GM10847 (cell line): ENCODE results near the gene TTF2.

Experiments used
- POLR2A ChIP-seq: IDR thresholded peaks from 2 replicates; pipeline ENCODE4 v1.6.1; 2011; ENCODE audit not compliant: insufficient read length; ENCODE audit errors: extremely low read depth

TTF2 gene

GRCh38 chr1:117120774-117121588 lies 60.9 kb downstream of the TTF2 start:
- no peak for TF ChIP-seq POLR2A

- no peak for TF ChIP-seq POLR2A
These were observed 61.6 kb downstream of the TTF2 start, which contains the start of gene TRIM45 for GRCh38 chr1:117121589-117122329. Gene TRIM45 (minus strand): TSS chr1:117121749. CDS start chr1:117121201, 548 bp downstream.

- no peak for TF ChIP-seq POLR2A
These were observed 62.4 kb downstream of the TTF2 start for GRCh38 chr1:117122330-117123025.

GRCh38 chr1:117123274-117123673 lies 63.1 kb downstream of the TTF2 start:
- no peak for TF ChIP-seq POLR2A

- TF ChIP-seq POLR2A: no peak
These were observed 64.5 kb downstream of the TTF2 start for GRCh38 chr1:117124661-117125060.

- TF ChIP-seq POLR2A: no peak
These were observed 67.7 kb downstream of the TTF2 start for GRCh38 chr1:117127795-117128194.

GRCh38 chr1:117128323-117129079 lies 68.4 kb downstream of the TTF2 start:
- no peak for TF ChIP-seq POLR2A

- no peak for TF ChIP-seq POLR2A
These were observed 70.4 kb downstream of the TTF2 start for GRCh38 chr1:117130526-117130925.

GRCh38 chr1:117135329-117135728 lies 75.2 kb downstream of the TTF2 start:
- TF ChIP-seq POLR2A: no peak

- TF ChIP-seq POLR2A: no peak
These were observed 76.6 kb downstream of the TTF2 start for GRCh38 chr1:117136749-117137148.

- no peak for TF ChIP-seq POLR2A
These were observed 77.2 kb downstream of the TTF2 start for GRCh38 chr1:117137281-117137855.

GRCh38 chr1:117138106-117138505 lies 78.0 kb downstream of the TTF2 start:
- TF ChIP-seq POLR2A: no peak

- TF ChIP-seq POLR2A: no peak
These were observed 78.4 kb downstream of the TTF2 start for GRCh38 chr1:117138561-117138960.

- TF ChIP-seq POLR2A: no peak
These were observed 82.1 kb downstream of the TTF2 start for GRCh38 chr1:117142200-117142599.

GRCh38 chr1:117143172-117143571 lies 83.0 kb downstream of the TTF2 start:
- no peak for TF ChIP-seq POLR2A
